Common myeloid progenitor, CD34-positive (primary cell): Measurements from ENCODE around the gene JAG1.

Experiments
- CTCF ChIA-PET: fragments of 350-600 bp; sonication (Branson Sonifier 250); formaldehyde crosslinking; loops from one replicate; lab custom pipeline; 2021; ENCODE audit warnings: antibody characterized with exemption; lab: Charles Lee
- POLR2A ChIA-PET: fragments of 350-600 bp; sonication (Branson Sonifier 250); formaldehyde crosslinking; loops from one replicate; lab custom pipeline; 2021; ENCODE audit warnings: antibody characterized with exemption; lab: Charles Lee
- DNase-seq, 3 donors: peaks; one replicate each; pipeline versions ENCODE4 v3.0.0 to v3.0.0-alpha.2; 2013
- H3K27ac ChIP-seq, 2 experiments: 1 replicate in 1 of 2; 2 replicates in 1 of 2; pipeline ENCODE4 v1.7.0; 2013; ENCODE audit warnings: inconsistent platforms in 2 of 2, low read length in 2 of 2, mild to moderate bottlenecking in 2 of 2, low read depth in 1 of 2, moderate library complexity in 1 of 2; ENCODE audit not compliant: severe bottlenecking in 2 of 2, insufficient read depth in 1 of 2, poor library complexity in 1 of 2
- H3K27me3 ChIP-seq, 5 experiments: replicated peaks in 2 of 5; 1 replicate in 3 of 5; 2 replicates in 2 of 5; pipeline versions ENCODE4 v1.6.1 to v1.7.0; 2013; ENCODE audit warnings: low read length in 4 of 5, mild to moderate bottlenecking in 2 of 5, moderate library complexity in 2 of 5, inconsistent platforms in 1 of 5; ENCODE audit not compliant: insufficient read depth in 5 of 5, control insufficient read depth in 4 of 5
- H3K36me3 ChIP-seq, 4 experiments: 1 replicate in 2 of 4; 2 replicates in 2 of 4; pipeline versions ENCODE4 v1.6.1 to v1.7.0; 2013; ENCODE audit warnings: low read length in 3 of 4, control low read depth in 1 of 4, mild to moderate bottlenecking in 1 of 4; ENCODE audit not compliant: control insufficient read depth in 4 of 4, insufficient read depth in 4 of 4
- H3K4me1 ChIP-seq, 4 experiments: 1 replicate in 3 of 4; 2 replicates in 1 of 4; pipeline versions ENCODE4 v1.6.1 to v1.7.1; 2013; ENCODE audit warnings: low read length in 3 of 4, mild to moderate bottlenecking in 3 of 4, control low read depth in 1 of 4, inconsistent platforms in 1 of 4, moderate library complexity in 1 of 4; ENCODE audit not compliant: control insufficient read depth in 4 of 4, insufficient read depth in 4 of 4; ENCODE audit errors: control extremely low read depth in 1 of 4
- H3K4me3 ChIP-seq, 7 experiments: 1 replicate in 4 of 7; 2 replicates in 3 of 7; pipeline versions ENCODE4 v1.5.1 to v1.7.0; 2013; ENCODE audit warnings: mild to moderate bottlenecking in 7 of 7, low read length in 6 of 7, moderate library complexity in 6 of 7, inconsistent platforms in 2 of 7, low read depth in 2 of 7, control low read depth in 1 of 7; ENCODE audit not compliant: insufficient read depth in 4 of 7, control insufficient read depth in 1 of 7; ENCODE audit errors: extremely low read depth in 1 of 7
- H3K9me3 ChIP-seq, 5 experiments: 1 replicate in 4 of 5; 2 replicates in 1 of 5; pipeline versions ENCODE4 v1.6.1 to v1.7.1; 2013; ENCODE audit warnings: low read length in 4 of 5, mild to moderate bottlenecking in 2 of 5, inconsistent platforms in 1 of 5, low read depth in 1 of 5, moderate library complexity in 1 of 5; ENCODE audit not compliant: control insufficient read depth in 4 of 5, insufficient read depth in 2 of 5; ENCODE audit errors: control extremely low read depth in 1 of 5
- whole genome bisulfite sequencing: methylation state at CpG from one replicate; pipeline ENCODE4 v1.1.5; 2013; ENCODE audit not compliant: insufficient coverage; 5-methylcytosine and 5-hydroxymethylcytosine counted together

The JAG1 gene

DNA sequence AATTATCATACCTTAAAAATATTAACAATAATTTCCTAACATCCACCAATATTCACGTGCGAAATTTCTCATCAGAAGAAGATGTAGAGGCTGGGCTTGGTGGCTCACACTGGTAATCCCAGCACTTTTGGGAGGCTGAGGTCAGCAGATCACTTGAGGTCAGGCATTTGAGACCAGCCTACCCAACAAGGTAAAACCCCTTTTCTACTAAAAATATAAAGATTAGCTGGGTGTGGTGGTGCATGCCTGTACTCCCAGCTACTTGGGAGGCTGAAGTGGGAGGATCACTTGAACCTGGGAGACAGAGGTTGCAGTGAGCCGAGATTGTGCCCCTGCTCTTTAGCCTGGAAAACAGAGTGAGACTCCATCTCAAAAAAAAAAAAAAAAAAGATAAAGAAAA, 36.1 kb upstream of the JAG1 start:
- Histone ChIP-seq H3K27me3 (no peaks in the 10 kb centered on the region), H3K9me3 (peaks cover 0 to 2% (median 0%) of the 10 kb centered on the region in 5 experiments), H3K27ac (no peak overlapping the region), H3K36me3 (no peaks in the 10 kb centered on the region), H3K4me3 (no peak overlapping the region), H3K4me1 (no peaks in the 10 kb centered on the region)
- POLR2A ChIA-PET = no interaction called here
- no peak for DNase-seq
- WGBS = 90% methylated on average over 2 of the region's 3 CpGs
- CTCF ChIA-PET = no interaction called here

DNA sequence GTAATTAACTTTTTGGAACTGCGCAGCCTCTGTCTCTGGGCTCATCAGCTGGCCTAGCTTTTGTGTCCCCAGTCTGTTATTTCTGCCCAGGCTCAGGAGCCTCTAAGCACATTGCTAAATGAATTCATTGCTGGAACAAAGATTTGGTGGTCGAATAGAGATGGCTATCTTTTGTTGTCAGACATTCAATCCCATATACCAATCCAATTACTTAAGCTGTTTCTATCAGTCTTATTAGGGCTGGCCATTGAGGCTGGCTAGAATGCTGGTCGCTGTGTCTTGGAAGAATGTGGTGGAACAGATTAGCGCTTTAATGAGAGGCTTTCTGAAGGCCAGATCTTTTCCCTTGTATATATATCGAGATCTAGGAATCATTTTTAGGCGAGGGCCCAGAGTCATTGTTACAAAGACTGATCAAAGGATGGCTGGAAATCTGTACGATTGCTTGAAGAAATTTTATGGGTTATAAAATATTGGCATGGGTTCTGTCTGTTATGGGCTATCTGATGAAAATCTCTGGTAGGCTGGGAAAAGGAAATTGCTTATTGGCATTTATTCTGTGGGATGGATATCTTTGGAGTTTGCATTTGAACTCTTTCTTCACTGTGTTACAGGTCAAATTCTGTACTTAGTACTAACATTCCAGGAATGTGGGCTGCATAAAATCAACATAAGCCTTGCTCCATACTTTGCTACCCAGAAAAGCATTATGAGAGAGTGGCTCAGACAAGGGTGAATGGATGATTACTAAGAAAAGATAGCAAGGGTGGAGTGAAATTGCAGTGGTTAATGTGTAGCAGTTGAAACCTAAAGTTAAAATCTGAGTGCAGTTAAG, 34.8 kb upstream of the JAG1 start:
- no peaks in the 10 kb centered on the region for H3K4me1 ChIP-seq
- ChIA-PET POLR2A (no interaction called here), CTCF (no interaction called here)
- no peak overlapping the region for H3K4me3 ChIP-seq
- H3K27me3 ChIP-seq = no peaks in the 10 kb centered on the region
- no peak for DNase-seq
- no peak overlapping the region for H3K27ac ChIP-seq
- no peaks in the 10 kb centered on the region for H3K36me3 ChIP-seq
- WGBS = 85% methylated on average over 5 of the region's 7 CpGs
- peaks cover 0 to 3% (median 2%) of the 10 kb centered on the region in 5 experiments for H3K9me3 ChIP-seq

DNA sequence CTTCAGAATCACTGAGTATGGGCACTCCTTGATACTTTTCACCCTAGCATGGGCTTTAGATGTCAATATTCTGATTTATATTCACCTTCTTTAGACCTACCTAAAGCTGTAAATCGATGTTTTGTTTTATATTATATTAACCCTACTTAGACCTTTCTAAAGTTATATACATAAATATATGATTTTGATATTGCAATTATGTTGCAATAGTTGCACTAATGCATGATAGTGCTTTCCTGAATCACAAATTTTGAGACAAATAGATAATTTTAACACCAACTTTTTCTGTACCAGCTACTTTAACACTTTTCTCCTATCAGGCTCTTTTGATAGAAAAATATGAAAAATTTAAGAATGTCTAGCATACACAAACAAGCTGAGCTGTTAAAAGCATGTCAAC, 34.0 kb upstream of the JAG1 start:
- Histone ChIP-seq H3K27ac (no peak overlapping the region), H3K27me3 (no peaks in the 10 kb centered on the region), H3K9me3 (peaks cover 0 to 3% (median 0%) of the 10 kb centered on the region in 5 experiments), H3K4me3 (no peak overlapping the region), H3K4me1 (no peaks in the 10 kb centered on the region), H3K36me3 (no peaks in the 10 kb centered on the region)
- CTCF ChIA-PET = no interaction called here
- no peak for DNase-seq
- no CpG with 5 or more reads among the region's 1 CpG for WGBS
- POLR2A ChIA-PET = no interaction called here

DNA sequence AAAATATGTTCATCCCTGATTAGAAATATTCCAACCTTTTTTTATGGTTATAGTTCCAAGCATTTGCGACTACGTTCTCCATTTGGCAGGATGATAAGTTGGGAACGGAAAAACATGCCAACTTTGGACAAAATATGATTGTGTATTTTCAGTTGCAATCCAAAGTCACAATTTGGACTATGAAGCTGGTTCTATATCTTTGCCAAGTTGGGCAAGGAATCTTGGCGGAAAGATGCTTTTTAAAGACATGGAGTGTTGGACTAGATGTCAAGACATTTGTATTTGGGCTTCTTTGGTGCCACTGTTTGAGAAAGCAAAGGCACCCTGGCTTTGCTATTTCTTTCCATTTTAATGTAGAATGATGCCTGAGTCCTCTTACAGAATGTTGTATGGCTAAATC, 33.3 kb upstream of the JAG1 start:
- H3K36me3 ChIP-seq = no peaks in the 10 kb centered on the region
- CTCF ChIA-PET = no interaction called here
- DNase-seq = no peak
- POLR2A ChIA-PET = no interaction called here
- peaks cover 0 to 3% (median 0%) of the 10 kb centered on the region in 5 experiments for H3K9me3 ChIP-seq
- H3K4me1 ChIP-seq = no peaks in the 10 kb centered on the region
- H3K27me3 ChIP-seq = no peaks in the 10 kb centered on the region
- H3K27ac ChIP-seq = no peak overlapping the region
- H3K4me3 ChIP-seq = no peak overlapping the region
- WGBS = 94% methylated on average over 4 of the region's 4 CpGs

DNA sequence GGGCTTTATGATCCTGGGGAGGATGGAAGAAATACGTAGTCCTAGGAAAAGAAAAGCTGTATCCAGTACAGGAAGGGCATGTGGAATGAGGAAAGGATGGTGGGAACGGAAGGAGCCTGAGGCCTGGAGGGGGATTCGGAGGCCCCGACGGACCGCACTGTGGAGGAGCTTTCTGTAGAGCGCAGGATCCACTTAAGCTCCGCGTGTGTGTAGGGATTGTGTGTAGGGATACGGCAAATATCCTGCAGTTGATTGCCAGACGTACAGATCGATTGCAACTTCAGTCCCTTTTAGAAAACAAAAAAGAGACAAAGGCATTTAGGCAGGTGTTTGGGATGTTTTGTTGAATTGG, 32.6 kb upstream of the JAG1 start:
- Histone ChIP-seq H3K36me3 (no peaks in the 10 kb centered on the region), H3K4me3 (no peak overlapping the region), H3K9me3 (peaks cover 0 to 3% (median 0%) of the 10 kb centered on the region in 5 experiments), H3K4me1 (no peaks in the 10 kb centered on the region), H3K27ac (no peak overlapping the region), H3K27me3 (no peaks in the 10 kb centered on the region)
- DNase-seq = no peak
- CTCF ChIA-PET = no interaction called here
- POLR2A ChIA-PET = no interaction called here
- 100% methylated on average over 11 of the region's 12 CpGs for WGBS

DNA sequence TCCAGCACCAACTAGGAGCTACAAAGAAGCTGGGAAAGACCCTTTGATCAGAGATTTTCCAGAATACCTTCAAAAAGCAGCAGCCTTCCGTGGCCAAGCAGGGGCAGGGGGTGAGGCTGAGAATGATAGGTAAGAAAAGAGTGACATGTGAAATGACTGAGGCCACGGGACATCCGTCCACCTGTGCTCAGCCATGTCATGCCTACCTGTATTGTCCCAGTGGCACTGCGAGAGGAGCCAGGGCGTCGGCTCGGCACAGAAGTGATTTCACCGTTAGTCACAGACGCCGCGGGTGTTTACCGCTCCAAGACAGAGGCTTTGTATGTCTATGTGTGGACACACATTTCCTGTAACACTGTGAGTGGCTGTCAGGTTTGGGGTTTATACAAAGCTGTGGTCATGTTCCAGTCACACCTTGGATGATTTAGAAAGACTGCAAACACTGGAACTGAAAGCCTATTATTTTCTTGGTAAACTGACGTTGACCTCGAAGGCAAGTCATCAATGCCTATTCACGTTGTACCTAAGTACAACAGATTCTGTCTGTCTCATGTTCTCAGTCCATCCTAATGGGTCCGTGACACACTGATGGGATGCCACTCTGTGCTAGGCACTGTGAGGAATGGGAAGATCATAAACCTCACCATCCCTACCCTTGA, 32.1 kb upstream of the JAG1 start:
- no peaks in the 10 kb centered on the region for H3K4me1 ChIP-seq
- WGBS = 98% methylated on average over 14 of the region's 16 CpGs
- CTCF ChIA-PET = no interaction called here
- no peaks in the 10 kb centered on the region for H3K36me3 ChIP-seq
- DNase-seq = no peak
- H3K27me3 ChIP-seq = no peaks in the 10 kb centered on the region
- H3K27ac ChIP-seq = no peak overlapping the region
- POLR2A ChIA-PET = no interaction called here
- H3K9me3 ChIP-seq = peaks cover 0 to 3% (median 0%) of the 10 kb centered on the region in 5 experiments
- no peak overlapping the region for H3K4me3 ChIP-seq

DNA sequence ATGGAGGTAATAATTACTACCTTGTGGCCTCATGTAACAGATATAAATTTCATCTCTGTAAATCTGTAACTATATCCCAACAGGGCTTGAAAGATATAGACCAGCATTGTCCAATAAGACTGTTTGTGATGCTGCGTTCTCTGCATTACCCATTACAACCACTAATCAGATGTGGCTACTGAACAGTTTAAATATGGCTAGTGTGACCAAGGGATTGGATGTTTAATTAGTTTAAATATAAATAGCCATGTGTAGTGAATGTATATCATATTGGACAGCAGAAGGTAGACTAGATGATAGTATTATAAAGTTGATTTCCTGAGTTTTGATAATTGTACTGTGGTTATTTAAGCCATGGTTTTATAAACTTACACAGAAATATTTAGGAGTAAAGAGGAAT, 27.8 kb upstream of the JAG1 start:
- ChIA-PET POLR2A (no interaction called here), CTCF (no interaction called here)
- Histone ChIP-seq H3K27ac (no peak overlapping the region), H3K9me3 (peaks cover 0 to 3% (median 1%) of the 10 kb centered on the region in 5 experiments), H3K4me1 (no peaks in the 10 kb centered on the region), H3K36me3 (no peaks in the 10 kb centered on the region), H3K27me3 (no peaks in the 10 kb centered on the region), H3K4me3 (no peak overlapping the region)
- WGBS = no CpG with 5 or more reads among the region's 1 CpG
- no peak for DNase-seq
